HuH-7.5 (cell line): ENCODE data around the gene TSPAN14.

ENCODE experiments used
- DNase-seq: peaks from one replicate; pipeline ENCODE4 v3.0.0; 2011; ENCODE audit warnings: low spot score

The TSPAN14 gene

GRCh38 chr10:80421707-80422536 lies 32.2 kb upstream of the TSPAN14 start:
- DNase-seq: no peak

- DNase-seq: no peak
Observed at GRCh38 chr10:80425901-80426300, 28.2 kb upstream of the TSPAN14 start.

- no peak for DNase-seq
Observed at GRCh38 chr10:80427541-80427940, 26.6 kb upstream of the TSPAN14 start.

GRCh38 chr10:80429521-80429973 lies 24.6 kb upstream of the TSPAN14 start:
- no peak for DNase-seq

GRCh38 chr10:80433134-80433533 lies 21.0 kb upstream of the TSPAN14 start:
- no peak for DNase-seq

GRCh38 chr10:80436446-80437098 lies 17.5 kb upstream of the TSPAN14 start:
- no peak for DNase-seq

- no peak for DNase-seq
Observed at GRCh38 chr10:80437227-80437626, 16.9 kb upstream of the TSPAN14 start.

GRCh38 chr10:80441831-80442230 lies 12.3 kb upstream of the TSPAN14 start:
- no peak for DNase-seq

- no peak for DNase-seq
Observed at GRCh38 chr10:80442879-80443278, 11.2 kb upstream of the TSPAN14 start.

- DNase-seq: no peak
Observed at GRCh38 chr10:80443531-80443974, 10.6 kb upstream of the TSPAN14 start.

GRCh38 chr10:80444124-80444523 lies 10.0 kb upstream of the TSPAN14 start:
- no peak for DNase-seq

GRCh38 chr10:80444646-80445319 lies 9.3 kb upstream of the TSPAN14 start:
- DNase-seq: peak; percentile 44

GRCh38 chr10:80447436-80448190 lies 6.5 kb upstream of the TSPAN14 start:
- no peak for DNase-seq

- no peak for DNase-seq
Observed at GRCh38 chr10:80448209-80448942, 5.7 kb upstream of the TSPAN14 start.

GRCh38 chr10:80449520-80449919 lies 4.6 kb upstream of the TSPAN14 start:
- DNase-seq: no peak

- no peak for DNase-seq
Observed at GRCh38 chr10:80451132-80451531, 3.0 kb upstream of the TSPAN14 start.

GRCh38 chr10:80452069-80452468 lies 2.0 kb upstream of the TSPAN14 start:
- DNase-seq: no peak

GRCh38 chr10:80452640-80453039 lies 1.5 kb upstream of the TSPAN14 start:
- DNase-seq: no peak

- DNase-seq: no peak
Observed at GRCh38 chr10:80453056-80453841, 861 bp upstream of the TSPAN14 start.
